Stimulated activated naive CD8-positive, alpha-beta T cell treated with anti-CD3 and anti-CD28 coated beads, Interleukin-15, amount 100 ng/mL, for 72 hours (primary cell): ENCODE results near the gene ANP32B.
A peak's percentile ranks its signal among the peaks of the same experiment; 100 is the strongest.
"Not testable (repeated sequence)": the region's sequence is repeated elsewhere in the genome, so short reads cannot be mapped to it uniquely, and the experiment has no call there.

Source experiments
- ATAC-seq: fragments of 150-1000 bp; cut with Tn5 transposase; 2 replicates; pipeline ENCODE4 v1.10.0; 2021; ENCODE audit warnings: mild to moderate bottlenecking, moderate library complexity
- DNase-seq, 2 donors: peaks; one replicate each; pipeline ENCODE4 v3.0.0; 2021 to 2022
- H3K27ac Mint-ChIP-seq, 2 donors: one replicate each; pipeline ENCODE4 v1.8.0; 2022; ENCODE audit warnings: mild to moderate bottlenecking in 2 of 2, mixed read lengths in 2 of 2, moderate library complexity in 2 of 2
- H3K27me3 Mint-ChIP-seq: one replicate; pipeline ENCODE4 v1.8.0; 2022; ENCODE audit warnings: mixed read lengths
- H3K4me1 Mint-ChIP-seq: one replicate; pipeline ENCODE4 v1.8.0; 2022; ENCODE audit warnings: mild to moderate bottlenecking, mixed read lengths
- H3K4me3 Mint-ChIP-seq, 2 donors: one replicate each; pipeline ENCODE4 v1.8.0; 2022; ENCODE audit warnings: mild to moderate bottlenecking in 2 of 2, mixed read lengths in 2 of 2, moderate library complexity in 1 of 2
- H3K9me3 Mint-ChIP-seq, 2 donors: one replicate each; pipeline ENCODE4 v1.8.0; 2022; ENCODE audit warnings: mixed read lengths in 2 of 2

Gene ANP32B

GRCh38 chr9:97958812-97959511 lies 24.2 kb upstream of the ANP32B start:
- H3K27ac Mint-ChIP-seq, result peak overlapping the region in 1 of 2 donors; percentile 72
- H3K4me3 Mint-ChIP-seq, result no peak overlapping the region
- H3K4me1 Mint-ChIP-seq, result peaks cover 18% of the 10 kb centered on the region
- DNase-seq (no peak), ATAC-seq (peak; percentile 70)
- H3K9me3 Mint-ChIP-seq, result no peaks in the 10 kb centered on the region
- H3K27me3 Mint-ChIP-seq, result no peaks in the 10 kb centered on the region

GRCh38 chr9:97959585-97959984 lies 23.6 kb upstream of the ANP32B start:
- DNase-seq (no peak), ATAC-seq (no peak)
- Mint-ChIP-seq H3K27ac (peak overlapping the region in 1 of 2 donors; percentile 21), H3K9me3 (no peaks in the 10 kb centered on the region), H3K4me1 (peaks cover 22% of the 10 kb centered on the region), H3K4me3 (no peak overlapping the region), H3K27me3 (no peaks in the 10 kb centered on the region)

- not testable (repeated sequence) for H3K4me3 Mint-ChIP-seq, H3K9me3 Mint-ChIP-seq, ATAC-seq, H3K27me3 Mint-ChIP-seq, DNase-seq, H3K27ac Mint-ChIP-seq
- peaks cover 22% of the 10 kb centered on the region for H3K4me1 Mint-ChIP-seq
Observed at GRCh38 chr9:97960678-97961328, 22.3 kb upstream of the ANP32B start.

GRCh38 chr9:97961361-97961760 lies 21.8 kb upstream of the ANP32B start:
- Mint-ChIP-seq H3K4me3 (no peak overlapping the region), H3K9me3 (no peaks in the 10 kb centered on the region), H3K27me3 (no peaks in the 10 kb centered on the region), H3K4me1 (peaks cover 19% of the 10 kb centered on the region), H3K27ac (no peak overlapping the region)
- ATAC-seq (no peak), DNase-seq (no peak)

- H3K27me3 Mint-ChIP-seq, result no peaks in the 10 kb centered on the region
- DNase-seq (no peak), ATAC-seq (no peak)
- no peak overlapping the region for H3K27ac Mint-ChIP-seq
- H3K4me1 Mint-ChIP-seq, result peaks cover 15% of the 10 kb centered on the region
- H3K4me3 Mint-ChIP-seq, result no peak overlapping the region
- H3K9me3 Mint-ChIP-seq, result no peaks in the 10 kb centered on the region
Observed at GRCh38 chr9:97962136-97962535, 21.0 kb upstream of the ANP32B start.

- Mint-ChIP-seq H3K4me3 (no peak overlapping the region), H3K27me3 (no peaks in the 10 kb centered on the region), H3K9me3 (no peaks in the 10 kb centered on the region), H3K4me1 (peaks cover 15% of the 10 kb centered on the region), H3K27ac (no peak overlapping the region)
- no peak for DNase-seq
- ATAC-seq, result no peak
Observed at GRCh38 chr9:97962575-97962974, 20.6 kb upstream of the ANP32B start.

- Mint-ChIP-seq H3K4me1 (peaks cover 15% of the 10 kb centered on the region), H3K4me3 (no peak overlapping the region), H3K27me3 (no peaks in the 10 kb centered on the region), H3K27ac (no peak overlapping the region), H3K9me3 (no peaks in the 10 kb centered on the region)
- no peak for ATAC-seq
- DNase-seq, result no peak
Observed at GRCh38 chr9:97963232-97963631, 19.9 kb upstream of the ANP32B start.

GRCh38 chr9:97964901-97965300 lies 18.2 kb upstream of the ANP32B start:
- DNase-seq (no peak), ATAC-seq (no peak)
- H3K4me3 Mint-ChIP-seq, result no peak overlapping the region
- peaks cover 13% of the 10 kb centered on the region for H3K4me1 Mint-ChIP-seq
- H3K27me3 Mint-ChIP-seq, result no peaks in the 10 kb centered on the region
- H3K27ac Mint-ChIP-seq, result peak overlapping the region in 1 of 2 donors; percentile 19
- H3K9me3 Mint-ChIP-seq, result no peaks in the 10 kb centered on the region

- no peaks in the 10 kb centered on the region for H3K27me3 Mint-ChIP-seq
- ATAC-seq (no peak), DNase-seq (no peak)
- no peak overlapping the region for H3K27ac Mint-ChIP-seq
- H3K4me1 Mint-ChIP-seq, result peaks cover 21% of the 10 kb centered on the region
- H3K4me3 Mint-ChIP-seq, result no peak overlapping the region
- H3K9me3 Mint-ChIP-seq, result no peaks in the 10 kb centered on the region
Observed at GRCh38 chr9:97966493-97966892, 16.6 kb upstream of the ANP32B start.

GRCh38 chr9:97969014-97969413 lies 14.1 kb upstream of the ANP32B start:
- DNase-seq (no peak), ATAC-seq (no peak)
- no peaks in the 10 kb centered on the region for H3K27me3 Mint-ChIP-seq
- H3K9me3 Mint-ChIP-seq, result no peaks in the 10 kb centered on the region
- no peak overlapping the region for H3K4me3 Mint-ChIP-seq
- peaks cover 15% of the 10 kb centered on the region for H3K4me1 Mint-ChIP-seq
- no peak overlapping the region for H3K27ac Mint-ChIP-seq

GRCh38 chr9:97970165-97970564 lies 13.0 kb upstream of the ANP32B start:
- ATAC-seq (no peak), DNase-seq (no peak)
- Mint-ChIP-seq H3K4me1 (peaks cover 12% of the 10 kb centered on the region), H3K4me3 (peak overlapping the region; percentile 40 to 58), H3K27ac (peak overlapping the region in 1 of 2 donors; percentile 93), H3K9me3 (no peaks in the 10 kb centered on the region), H3K27me3 (no peaks in the 10 kb centered on the region)

GRCh38 chr9:97972753-97973152 lies 10.4 kb upstream of the ANP32B start:
- H3K9me3 Mint-ChIP-seq, result no peaks in the 10 kb centered on the region
- DNase-seq, result no peak
- H3K27ac Mint-ChIP-seq, result no peak overlapping the region
- no peak overlapping the region for H3K4me3 Mint-ChIP-seq
- no peak for ATAC-seq
- no peaks in the 10 kb centered on the region for H3K27me3 Mint-ChIP-seq
- peaks cover 12% of the 10 kb centered on the region for H3K4me1 Mint-ChIP-seq

GRCh38 chr9:97975376-97975775 lies 7.8 kb upstream of the ANP32B start:
- ATAC-seq (no peak), DNase-seq (no peak)
- H3K4me1 Mint-ChIP-seq, result peaks cover 19% of the 10 kb centered on the region
- H3K27ac Mint-ChIP-seq, result no peak overlapping the region
- H3K9me3 Mint-ChIP-seq, result no peaks in the 10 kb centered on the region
- no peaks in the 10 kb centered on the region for H3K27me3 Mint-ChIP-seq
- H3K4me3 Mint-ChIP-seq, result no peak overlapping the region

- not testable (repeated sequence) for H3K9me3 Mint-ChIP-seq, DNase-seq, H3K4me3 Mint-ChIP-seq, H3K27me3 Mint-ChIP-seq, H3K27ac Mint-ChIP-seq, ATAC-seq
- peaks cover 27% of the 10 kb centered on the region for H3K4me1 Mint-ChIP-seq
Observed at GRCh38 chr9:97976633-97977032, 6.5 kb upstream of the ANP32B start.

- H3K9me3 Mint-ChIP-seq, result no peaks in the 10 kb centered on the region
- no peaks in the 10 kb centered on the region for H3K27me3 Mint-ChIP-seq
- peaks cover 37% of the 10 kb centered on the region for H3K4me1 Mint-ChIP-seq
- DNase-seq, result no peak
- H3K27ac Mint-ChIP-seq, result no peak overlapping the region
- ATAC-seq, result no peak
- no peak overlapping the region for H3K4me3 Mint-ChIP-seq
Observed at GRCh38 chr9:97978371-97979130, 4.6 kb upstream of the ANP32B start.
